HG03565 (cell line): Measurements from ENCODE around the gene CYP39A1.

Experiments used
- ATAC-seq: cut with Tn5 transposase; IDR thresholded peaks from one replicate; pipeline ENCODE4 v1.9.1; 2021; ENCODE audit warnings: mild to moderate bottlenecking, moderate library complexity; ENCODE audit not compliant: unreplicated experiment

The CYP39A1 gene

GRCh38 chr6:46592046-46592445, 60.6 kb downstream of the CYP39A1 start:
- ATAC-seq, result no peak

GRCh38 chr6:46590765-46591164, 61.9 kb downstream of the CYP39A1 start:
- ATAC-seq, result no peak

GRCh38 chr6:46586906-46587305, 65.7 kb downstream of the CYP39A1 start:
- ATAC-seq, result no peak

- ATAC-seq, result no peak
These were observed 68.0 kb downstream of the CYP39A1 start for GRCh38 chr6:46584586-46584985.

GRCh38 chr6:46583721-46584120, 68.9 kb downstream of the CYP39A1 start:
- ATAC-seq, result no peak

- ATAC-seq, result no peak
These were observed 69.5 kb downstream of the CYP39A1 start for GRCh38 chr6:46583081-46583480.

GRCh38 chr6:46581459-46582177, 71.0 kb downstream of the CYP39A1 start:
- no peak for ATAC-seq

- ATAC-seq, result no peak
These were observed 77.1 kb downstream of the CYP39A1 start for GRCh38 chr6:46575530-46575929.

GRCh38 chr6:46573140-46573539, 79.5 kb downstream of the CYP39A1 start:
- ATAC-seq, result no peak

GRCh38 chr6:46565531-46565930, 87.1 kb downstream of the CYP39A1 start:
- no peak for ATAC-seq

GRCh38 chr6:46563924-46564323, 88.7 kb downstream of the CYP39A1 start:
- no peak for ATAC-seq

- ATAC-seq, result no peak
These were observed 96.6 kb downstream of the CYP39A1 start for GRCh38 chr6:46556053-46556452.

GRCh38 chr6:46555129-46555528, 97.5 kb downstream of the CYP39A1 start:
- ATAC-seq, result no peak

- ATAC-seq, result no peak
These were observed 103.5 kb downstream of the CYP39A1 start for GRCh38 chr6:46549155-46549554.

- ATAC-seq, result no peak
These were observed 111.1 kb downstream of the CYP39A1 start for GRCh38 chr6:46541556-46541955.

- ATAC-seq, result no peak
These were observed 112.8 kb downstream of the CYP39A1 start for GRCh38 chr6:46539866-46540265.

GRCh38 chr6:46538800-46539480, 113.7 kb downstream of the CYP39A1 start:
- no peak for ATAC-seq

- ATAC-seq, result no peak
These were observed 121.7 kb downstream of the CYP39A1 start for GRCh38 chr6:46530896-46531295.

- no peak for ATAC-seq
These were observed 123.5 kb downstream of the CYP39A1 start for GRCh38 chr6:46528961-46529750.

GRCh38 chr6:46526607-46527006, 126.0 kb downstream of the CYP39A1 start:
- ATAC-seq, result no peak

GRCh38 chr6:46525583-46525982, 127.0 kb downstream of the CYP39A1 start:
- ATAC-seq, result no peak

GRCh38 chr6:46521464-46521971, 131.1 kb downstream of the CYP39A1 start:
- no peak for ATAC-seq
